ENCODE measurements around the gene HYAL1. TPM values are rescaled to one million over a fixed set of nuclear protein-coding genes. Genes with fewer than 3 reads are reported as not detected.

The HYAL1 gene
- polyA plus RNA-seq, 2 of the 4 experiments (the other 2 are of a cell fraction) = 0.62 to 1.1 TPM

DNA sequence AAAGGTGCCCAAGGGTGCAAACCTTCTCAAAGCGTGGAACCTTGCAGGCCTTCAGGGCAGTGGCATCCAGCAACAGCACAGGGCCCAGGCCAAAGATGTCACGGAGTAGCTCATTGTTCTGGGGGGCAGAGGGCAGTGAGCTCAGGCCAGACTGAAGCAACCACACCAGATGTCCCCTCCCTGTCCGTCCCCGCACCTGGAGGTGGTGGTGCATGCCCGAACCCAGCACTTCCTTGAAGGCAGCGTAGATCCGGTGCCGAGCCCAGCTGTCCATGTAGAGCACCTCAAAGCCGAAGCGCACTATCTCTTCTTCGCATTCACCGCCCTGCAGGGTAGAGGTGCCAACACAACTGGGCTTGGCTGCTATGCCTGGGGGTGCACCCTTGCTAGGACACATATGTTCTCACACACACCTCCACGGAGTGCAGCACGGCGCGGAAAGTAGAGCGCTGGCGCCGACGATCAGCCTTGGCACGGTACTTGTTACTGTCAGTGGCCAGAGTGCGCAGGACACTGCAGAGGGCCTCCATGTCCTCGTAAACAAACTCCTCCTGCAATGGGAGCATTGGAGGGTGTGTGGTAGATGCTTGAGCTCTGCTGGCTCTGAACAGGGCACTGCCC lies 14.9 kb downstream of the HYAL1 start:
- FAIRE-seq = no peak
- POLR2A ChIA-PET = no interaction called here
- no peaks in the 10 kb centered on the region for H3K9me3 ChIP-seq
- no peak for ATAC-seq
- DNase-seq (ENCODE audit: low read depth in 1 of 2, low spot score in 1 of 2) = no peak
- CTCF ChIA-PET = interaction anchor here (1.0 to 1.4 kb wide), 2 partner anchors 11 to 16 kb away, joined by 3 to 6 read pairs; no protein-coding TSS in a partner anchor
- TF ChIP-seq EHMT2 (IDR thresholded peaks at IDR 0.05; ENCODE audit: low read depth) (no peak), RNF2 (IDR thresholded peaks at IDR 0.05; ENCODE audit: borderline replicate concordance, low read depth) (no peak), EHF (CRISPR knock-in tag; IDR thresholded peaks at IDR 0.05) (no peak), EP300 (IDR thresholded peaks at IDR 0.05) (no peak), JUNB (IDR thresholded peaks at IDR 0.05) (no peak), RARB (CRISPR knock-in tag; IDR thresholded peaks at IDR 0.05) (no peak), NR3C1 (IDR thresholded peaks at IDR 0.05) (no peak), NPAS2 (CRISPR knock-in tag; IDR thresholded peaks at IDR 0.05; ENCODE audit: borderline replicate concordance) (no peak), HEYL (CRISPR knock-in tag; IDR thresholded peaks at IDR 0.05) (no peak), TFCP2L1 (CRISPR knock-in tag; IDR thresholded peaks at IDR 0.05) (no peak), CEBPB (IDR thresholded peaks at IDR 0.05) (no peak), POLR2A (IDR thresholded peaks at IDR 0.05; ENCODE audit: low read length) (no peak)
- TF ChIP-seq, protein P1, sequence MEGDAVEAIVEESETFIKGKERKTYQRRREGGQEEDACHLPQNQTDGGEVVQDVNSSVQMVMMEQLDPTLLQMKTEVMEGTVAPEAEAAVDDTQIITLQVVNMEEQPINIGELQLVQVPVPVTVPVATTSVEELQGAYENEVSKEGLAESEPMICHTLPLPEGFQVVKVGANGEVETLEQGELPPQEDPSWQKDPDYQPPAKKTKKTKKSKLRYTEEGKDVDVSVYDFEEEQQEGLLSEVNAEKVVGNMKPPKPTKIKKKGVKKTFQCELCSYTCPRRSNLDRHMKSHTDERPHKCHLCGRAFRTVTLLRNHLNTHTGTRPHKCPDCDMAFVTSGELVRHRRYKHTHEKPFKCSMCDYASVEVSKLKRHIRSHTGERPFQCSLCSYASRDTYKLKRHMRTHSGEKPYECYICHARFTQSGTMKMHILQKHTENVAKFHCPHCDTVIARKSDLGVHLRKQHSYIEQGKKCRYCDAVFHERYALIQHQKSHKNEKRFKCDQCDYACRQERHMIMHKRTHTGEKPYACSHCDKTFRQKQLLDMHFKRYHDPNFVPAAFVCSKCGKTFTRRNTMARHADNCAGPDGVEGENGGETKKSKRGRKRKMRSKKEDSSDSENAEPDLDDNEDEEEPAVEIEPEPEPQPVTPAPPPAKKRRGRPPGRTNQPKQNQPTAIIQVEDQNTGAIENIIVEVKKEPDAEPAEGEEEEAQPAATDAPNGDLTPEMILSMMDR (IDR thresholded peaks at IDR 0.05) = no peak
- TF ChIP-seq, protein P2, sequence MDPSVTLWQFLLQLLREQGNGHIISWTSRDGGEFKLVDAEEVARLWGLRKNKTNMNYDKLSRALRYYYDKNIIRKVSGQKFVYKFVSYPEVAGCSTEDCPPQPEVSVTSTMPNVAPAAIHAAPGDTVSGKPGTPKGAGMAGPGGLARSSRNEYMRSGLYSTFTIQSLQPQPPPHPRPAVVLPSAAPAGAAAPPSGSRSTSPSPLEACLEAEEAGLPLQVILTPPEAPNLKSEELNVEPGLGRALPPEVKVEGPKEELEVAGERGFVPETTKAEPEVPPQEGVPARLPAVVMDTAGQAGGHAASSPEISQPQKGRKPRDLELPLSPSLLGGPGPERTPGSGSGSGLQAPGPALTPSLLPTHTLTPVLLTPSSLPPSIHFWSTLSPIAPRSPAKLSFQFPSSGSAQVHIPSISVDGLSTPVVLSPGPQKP (IDR thresholded peaks at IDR 0.05; ENCODE audit: low read depth, low read length) = no peak
- TF ChIP-seq, protein P3, sequence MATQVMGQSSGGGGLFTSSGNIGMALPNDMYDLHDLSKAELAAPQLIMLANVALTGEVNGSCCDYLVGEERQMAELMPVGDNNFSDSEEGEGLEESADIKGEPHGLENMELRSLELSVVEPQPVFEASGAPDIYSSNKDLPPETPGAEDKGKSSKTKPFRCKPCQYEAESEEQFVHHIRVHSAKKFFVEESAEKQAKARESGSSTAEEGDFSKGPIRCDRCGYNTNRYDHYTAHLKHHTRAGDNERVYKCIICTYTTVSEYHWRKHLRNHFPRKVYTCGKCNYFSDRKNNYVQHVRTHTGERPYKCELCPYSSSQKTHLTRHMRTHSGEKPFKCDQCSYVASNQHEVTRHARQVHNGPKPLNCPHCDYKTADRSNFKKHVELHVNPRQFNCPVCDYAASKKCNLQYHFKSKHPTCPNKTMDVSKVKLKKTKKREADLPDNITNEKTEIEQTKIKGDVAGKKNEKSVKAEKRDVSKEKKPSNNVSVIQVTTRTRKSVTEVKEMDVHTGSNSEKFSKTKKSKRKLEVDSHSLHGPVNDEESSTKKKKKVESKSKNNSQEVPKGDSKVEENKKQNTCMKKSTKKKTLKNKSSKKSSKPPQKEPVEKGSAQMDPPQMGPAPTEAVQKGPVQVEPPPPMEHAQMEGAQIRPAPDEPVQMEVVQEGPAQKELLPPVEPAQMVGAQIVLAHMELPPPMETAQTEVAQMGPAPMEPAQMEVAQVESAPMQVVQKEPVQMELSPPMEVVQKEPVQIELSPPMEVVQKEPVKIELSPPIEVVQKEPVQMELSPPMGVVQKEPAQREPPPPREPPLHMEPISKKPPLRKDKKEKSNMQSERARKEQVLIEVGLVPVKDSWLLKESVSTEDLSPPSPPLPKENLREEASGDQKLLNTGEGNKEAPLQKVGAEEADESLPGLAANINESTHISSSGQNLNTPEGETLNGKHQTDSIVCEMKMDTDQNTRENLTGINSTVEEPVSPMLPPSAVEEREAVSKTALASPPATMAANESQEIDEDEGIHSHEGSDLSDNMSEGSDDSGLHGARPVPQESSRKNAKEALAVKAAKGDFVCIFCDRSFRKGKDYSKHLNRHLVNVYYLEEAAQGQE (IDR thresholded peaks at IDR 0.05) = no peak
- no peak overlapping the region for H3K27ac ChIP-seq
- H3K4me2 ChIP-seq = no peak overlapping the region
- H3K4me3 ChIP-seq = no peak overlapping the region
- 95% methylated on average over 20 of the region's 23 CpGs for WGBS (ENCODE audit: missing lambda C conversion rate)
- H3K4me1 ChIP-seq = peaks cover 13% of the 10 kb centered on the region; the same call in 2 of the 3 replicates

DNA sequence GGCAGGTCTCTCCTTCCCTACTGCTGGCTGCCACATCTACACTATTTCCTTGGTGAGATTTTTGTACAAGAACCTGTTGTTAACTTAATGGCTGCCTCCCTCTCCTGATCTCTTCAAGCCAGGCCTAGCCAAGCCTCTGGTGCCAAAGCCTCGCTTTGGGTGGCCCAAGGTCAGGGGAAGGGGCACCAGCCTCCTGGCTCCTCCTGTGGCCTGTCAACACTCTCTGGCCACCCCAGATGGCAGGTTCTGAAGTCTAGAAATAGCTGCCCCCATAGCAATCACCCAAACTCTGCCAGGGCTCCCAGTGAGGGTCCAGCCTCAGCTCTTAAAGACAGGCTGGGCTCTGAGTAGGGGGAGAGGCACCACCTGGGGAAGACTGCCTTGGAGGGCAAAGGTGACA lies 16.1 kb downstream of the HYAL1 start:
- H3K4me3 ChIP-seq = no peak overlapping the region

More for the DNA sequence above, 16.1 kb downstream of the HYAL1 start:
- FAIRE-seq = no peak
- ChIA-PET POLR2A (no interaction called here), CTCF (interaction anchor here (1.0 to 1.4 kb wide), 2 partner anchors 14 to 15 kb away, joined by 3 read pairs; no protein-coding TSS in a partner anchor)
- no peak for ATAC-seq
- H3K4me2 ChIP-seq = no peak overlapping the region
- no peak overlapping the region for H3K27ac ChIP-seq
- no peak for DNase-seq (ENCODE audit: low read depth in 1 of 2, low spot score in 1 of 2)
- TF ChIP-seq, protein P4, sequence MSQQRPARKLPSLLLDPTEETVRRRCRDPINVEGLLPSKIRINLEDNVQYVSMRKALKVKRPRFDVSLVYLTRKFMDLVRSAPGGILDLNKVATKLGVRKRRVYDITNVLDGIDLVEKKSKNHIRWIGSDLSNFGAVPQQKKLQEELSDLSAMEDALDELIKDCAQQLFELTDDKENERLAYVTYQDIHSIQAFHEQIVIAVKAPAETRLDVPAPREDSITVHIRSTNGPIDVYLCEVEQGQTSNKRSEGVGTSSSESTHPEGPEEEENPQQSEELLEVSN (IDR thresholded peaks at IDR 0.05; ENCODE audit: borderline replicate concordance, low read depth) = no peak
- TF ChIP-seq NPAS2 (CRISPR knock-in tag; IDR thresholded peaks at IDR 0.05; ENCODE audit: borderline replicate concordance) = no peak
- TF ChIP-seq ZFP36 (IDR thresholded peaks at IDR 0.05; ENCODE audit: borderline replicate concordance, partially characterized antibody) = no peak
- TF ChIP-seq, protein P5, sequence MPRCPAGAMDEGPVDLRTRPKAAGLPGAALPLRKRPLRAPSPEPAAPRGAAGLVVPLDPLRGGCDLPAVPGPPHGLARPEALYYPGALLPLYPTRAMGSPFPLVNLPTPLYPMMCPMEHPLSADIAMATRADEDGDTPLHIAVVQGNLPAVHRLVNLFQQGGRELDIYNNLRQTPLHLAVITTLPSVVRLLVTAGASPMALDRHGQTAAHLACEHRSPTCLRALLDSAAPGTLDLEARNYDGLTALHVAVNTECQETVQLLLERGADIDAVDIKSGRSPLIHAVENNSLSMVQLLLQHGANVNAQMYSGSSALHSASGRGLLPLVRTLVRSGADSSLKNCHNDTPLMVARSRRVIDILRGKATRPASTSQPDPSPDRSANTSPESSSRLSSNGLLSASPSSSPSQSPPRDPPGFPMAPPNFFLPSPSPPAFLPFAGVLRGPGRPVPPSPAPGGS (IDR thresholded peaks at IDR 0.05) = no peak
- TF ChIP-seq POLR2A (IDR thresholded peaks at IDR 0.05; ENCODE audit: low read length) = no peak
- no peak for TF ChIP-seq RARB (CRISPR knock-in tag; IDR thresholded peaks at IDR 0.05)
- no peak for TF ChIP-seq PHF8 (IDR thresholded peaks at IDR 0.05; ENCODE audit: borderline replicate concordance, low read depth)
- no peak for TF ChIP-seq RAD21 (conservative IDR thresholded peaks at IDR 0.05 in 1 of 2, IDR thresholded peaks at IDR 0.05 in 1 of 2)
- TF ChIP-seq, protein P3 (IDR thresholded peaks at IDR 0.05) = no peak
- no peak for TF ChIP-seq EHMT2 (IDR thresholded peaks at IDR 0.05; ENCODE audit: low read depth)
- no peak for TF ChIP-seq GATA3 (IDR thresholded peaks at IDR 0.05; ENCODE audit: borderline replicate concordance)
- no peaks in the 10 kb centered on the region for H3K9me3 ChIP-seq
- peaks cover 8% of the 10 kb centered on the region; the same call in 1 of the 3 replicates for H3K4me1 ChIP-seq
- 100% methylated on average over 1 of the region's 1 CpG for WGBS (ENCODE audit: missing lambda C conversion rate)
